ENCODE data around the gene CLEC19A. TPM values are rescaled to one million over a fixed set of nuclear protein-coding genes. Genes with fewer than 3 reads are reported as not detected.

CLEC19A gene
- total RNA-seq, 2 donors from 2014 or later, result not detected

- no peak overlapping the region for H3K27ac ChIP-seq
- no peaks in the 10 kb centered on the region for H3K36me3 ChIP-seq
- TF ChIP-seq CTCF (IDR thresholded peaks at IDR 0.05), result no peak
- no peak for DNase-seq (ENCODE audit: low spot score)
- no peak overlapping the region for H3K4me3 ChIP-seq
- H3K4me1 ChIP-seq, result no peaks in the 10 kb centered on the region
- H3K9me3 ChIP-seq, result peaks cover 0 to 4% of the 10 kb centered on the region in 2 donors
- H3K27me3 ChIP-seq, result no peaks in the 10 kb centered on the region
Observed at GRCh38 chr16:19329932-19330331, 44.4 kb downstream of the CLEC19A start.

GRCh38 chr16:19330841-19331397, 45.4 kb downstream of the CLEC19A start:
- H3K36me3 ChIP-seq, result no peaks in the 10 kb centered on the region
- H3K4me3 ChIP-seq, result no peak overlapping the region
- peaks cover 0 to 4% of the 10 kb centered on the region in 2 donors for H3K9me3 ChIP-seq
- H3K27me3 ChIP-seq, result no peaks in the 10 kb centered on the region
- no peak for TF ChIP-seq CTCF (IDR thresholded peaks at IDR 0.05)
- no peak overlapping the region for H3K27ac ChIP-seq
- DNase-seq (ENCODE audit: low spot score), result no peak
- H3K4me1 ChIP-seq, result no peaks in the 10 kb centered on the region

DNA sequence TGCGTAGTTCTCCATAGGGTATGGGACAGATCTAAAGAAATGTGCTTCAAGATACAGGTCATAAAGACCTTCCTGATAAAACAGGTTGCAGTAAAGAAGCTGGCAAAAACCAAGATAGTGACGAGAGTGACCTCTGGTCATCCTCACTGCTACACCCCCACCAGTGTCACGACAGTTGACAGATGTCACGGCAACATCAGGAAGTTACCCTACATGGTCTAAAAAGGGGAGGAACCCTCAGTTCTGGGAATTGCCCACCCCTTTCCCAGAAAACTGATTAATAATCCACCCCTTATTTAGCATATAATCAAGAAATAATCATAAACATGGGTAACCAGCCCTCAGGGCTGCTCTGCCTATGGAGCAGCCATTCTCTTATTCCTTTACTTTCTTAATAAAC, 46.3 kb downstream of the CLEC19A start:
- TF ChIP-seq CTCF (IDR thresholded peaks at IDR 0.05), result no peak
- Histone ChIP-seq H3K4me3 (no peak overlapping the region), H3K9me3 (peaks cover 0 to 4% of the 10 kb centered on the region in 2 donors), H3K36me3 (no peaks in the 10 kb centered on the region), H3K4me1 (no peaks in the 10 kb centered on the region), H3K27ac (no peak overlapping the region), H3K27me3 (no peaks in the 10 kb centered on the region)
- DNase-seq (ENCODE audit: low spot score), result no peak

GRCh38 chr16:19338335-19338734, 52.8 kb downstream of the CLEC19A start:
- no peak for TF ChIP-seq CTCF (IDR thresholded peaks at IDR 0.05)
- no peaks in the 10 kb centered on the region for H3K4me1 ChIP-seq
- no peaks in the 10 kb centered on the region for H3K27me3 ChIP-seq
- DNase-seq (ENCODE audit: low spot score), result no peak
- H3K36me3 ChIP-seq, result no peaks in the 10 kb centered on the region
- H3K27ac ChIP-seq, result no peak overlapping the region
- no peaks in the 10 kb centered on the region for H3K9me3 ChIP-seq
- H3K4me3 ChIP-seq, result no peak overlapping the region

- H3K36me3 ChIP-seq, result no peaks in the 10 kb centered on the region
- H3K4me3 ChIP-seq, result no peak overlapping the region
- DNase-seq (ENCODE audit: low spot score), result no peak
- H3K27me3 ChIP-seq, result no peaks in the 10 kb centered on the region
- no peaks in the 10 kb centered on the region for H3K9me3 ChIP-seq
- no peak overlapping the region for H3K27ac ChIP-seq
- TF ChIP-seq CTCF (IDR thresholded peaks at IDR 0.05), result no peak
- H3K4me1 ChIP-seq, result no peaks in the 10 kb centered on the region
Observed at GRCh38 chr16:19344224-19344801, 58.8 kb downstream of the CLEC19A start.

GRCh38 chr16:19344980-19345379, 59.4 kb downstream of the CLEC19A start:
- Histone ChIP-seq H3K36me3 (no peaks in the 10 kb centered on the region), H3K4me1 (no peaks in the 10 kb centered on the region), H3K4me3 (no peak overlapping the region), H3K27me3 (no peaks in the 10 kb centered on the region), H3K9me3 (no peaks in the 10 kb centered on the region), H3K27ac (no peak overlapping the region)
- DNase-seq (ENCODE audit: low spot score), result no peak
- TF ChIP-seq CTCF (IDR thresholded peaks at IDR 0.05), result no peak

Measured in right atrium auricular region (tissue), 2 donors.